Duodenal mucosa (tissue), 2 donors: Measurements from ENCODE around the gene SCFD1.

Experiments
- H3K27ac ChIP-seq: one replicate; pipeline ENCODE4 v1.7.0; 2013; ENCODE audit warnings: low read depth, low read length
- H3K27me3 ChIP-seq, 2 donors: one replicate each; pipeline ENCODE4 v1.7.0; 2013; ENCODE audit warnings: low read length in 2 of 2, control low read depth in 1 of 2; ENCODE audit not compliant: insufficient read depth in 2 of 2, control insufficient read depth in 1 of 2
- H3K36me3 ChIP-seq, 2 donors: one replicate each; pipeline ENCODE4 v1.7.0; 2013; ENCODE audit warnings: low read length in 2 of 2, control low read depth in 1 of 2; ENCODE audit not compliant: insufficient read depth in 2 of 2, control insufficient read depth in 1 of 2
- H3K4me1 ChIP-seq, 2 donors: one replicate each; pipeline ENCODE4 v1.7.0; 2013; ENCODE audit warnings: low read length in 2 of 2, control low read depth in 1 of 2; ENCODE audit not compliant: insufficient read depth in 2 of 2, control insufficient read depth in 1 of 2
- H3K4me3 ChIP-seq, 2 donors: one replicate each; pipeline ENCODE4 v1.7.0; 2013; ENCODE audit warnings: low read length in 2 of 2, low read depth in 1 of 2
- H3K9ac ChIP-seq, 2 donors: one replicate each; pipeline ENCODE4 v1.7.0; 2013; ENCODE audit warnings: low read length in 2 of 2, low read depth in 1 of 2
- H3K9me3 ChIP-seq, 2 donors: one replicate each; pipeline ENCODE4 v1.7.0; 2013; ENCODE audit warnings: low read length in 2 of 2, control low read depth in 1 of 2; ENCODE audit not compliant: control insufficient read depth in 1 of 2

The SCFD1 gene

GRCh38 chr14:30748343-30748742 lies 126.2 kb downstream of the SCFD1 start:
- H3K27me3 ChIP-seq = no peaks in the 10 kb centered on the region
- H3K4me1 ChIP-seq = no peaks in the 10 kb centered on the region
- no peaks in the 10 kb centered on the region for H3K9me3 ChIP-seq
- no peak overlapping the region for H3K4me3 ChIP-seq
- H3K9ac ChIP-seq = no peak overlapping the region
- H3K27ac ChIP-seq = no peak overlapping the region
- H3K36me3 ChIP-seq = no peaks in the 10 kb centered on the region

GRCh38 chr14:30751646-30752416 lies 129.7 kb downstream of the SCFD1 start:
- Histone ChIP-seq H3K9me3 (no peaks in the 10 kb centered on the region), H3K27me3 (no peaks in the 10 kb centered on the region), H3K36me3 (no peaks in the 10 kb centered on the region), H3K4me3 (no peak overlapping the region), H3K4me1 (no peaks in the 10 kb centered on the region), H3K27ac (no peak overlapping the region), H3K9ac (no peak overlapping the region)

- Histone ChIP-seq H3K9me3 (no peaks in the 10 kb centered on the region), H3K9ac (no peak overlapping the region), H3K27ac (no peak overlapping the region), H3K4me1 (no peaks in the 10 kb centered on the region), H3K27me3 (no peaks in the 10 kb centered on the region), H3K4me3 (no peak overlapping the region), H3K36me3 (no peaks in the 10 kb centered on the region)
Observed at GRCh38 chr14:30753452-30753851, 131.3 kb downstream of the SCFD1 start.

GRCh38 chr14:30754778-30755177 lies 132.7 kb downstream of the SCFD1 start:
- Histone ChIP-seq H3K27me3 (no peaks in the 10 kb centered on the region), H3K36me3 (no peaks in the 10 kb centered on the region), H3K27ac (no peak overlapping the region), H3K9ac (no peak overlapping the region), H3K9me3 (no peaks in the 10 kb centered on the region), H3K4me3 (no peak overlapping the region), H3K4me1 (no peaks in the 10 kb centered on the region)

- Histone ChIP-seq H3K27ac (no peak overlapping the region), H3K9ac (no peak overlapping the region), H3K9me3 (no peaks in the 10 kb centered on the region), H3K4me1 (no peaks in the 10 kb centered on the region), H3K4me3 (no peak overlapping the region), H3K36me3 (no peaks in the 10 kb centered on the region), H3K27me3 (no peaks in the 10 kb centered on the region)
Observed at GRCh38 chr14:30756594-30756993, 134.5 kb downstream of the SCFD1 start.

GRCh38 chr14:30757082-30757481 lies 135.0 kb downstream of the SCFD1 start:
- Histone ChIP-seq H3K4me3 (no peak overlapping the region), H3K9me3 (no peaks in the 10 kb centered on the region)

GRCh38 chr14:30759172-30760125 lies 137.3 kb downstream of the SCFD1 start:
- no peak overlapping the region for H3K4me3 ChIP-seq
- no peaks in the 10 kb centered on the region for H3K36me3 ChIP-seq
- H3K9me3 ChIP-seq = peaks cover 11 to 20% of the 10 kb centered on the region in 2 donors
- no peak overlapping the region for H3K27ac ChIP-seq
- H3K4me1 ChIP-seq = no peaks in the 10 kb centered on the region
- no peaks in the 10 kb centered on the region for H3K27me3 ChIP-seq
- H3K9ac ChIP-seq = no peak overlapping the region

More at GRCh38 chr14:30757082-30757481, 135.0 kb downstream of the SCFD1 start:
- no peaks in the 10 kb centered on the region for H3K4me1 ChIP-seq
- H3K27ac ChIP-seq = no peak overlapping the region
- H3K36me3 ChIP-seq = no peaks in the 10 kb centered on the region
- no peak overlapping the region for H3K9ac ChIP-seq
- no peaks in the 10 kb centered on the region for H3K27me3 ChIP-seq

- Histone ChIP-seq H3K27ac (no peak overlapping the region), H3K4me3 (no peak overlapping the region), H3K9ac (no peak overlapping the region), H3K27me3 (no peaks in the 10 kb centered on the region), H3K4me1 (no peaks in the 10 kb centered on the region), H3K9me3 (peaks cover 11 to 20% of the 10 kb centered on the region in 2 donors), H3K36me3 (no peaks in the 10 kb centered on the region)
Observed at GRCh38 chr14:30763891-30764290, 141.8 kb downstream of the SCFD1 start.

GRCh38 chr14:30767624-30768023 lies 145.5 kb downstream of the SCFD1 start:
- Histone ChIP-seq H3K27me3 (peaks cover 0 to 3% of the 10 kb centered on the region in 2 donors), H3K27ac (no peak overlapping the region), H3K9me3 (peaks cover 11 to 17% of the 10 kb centered on the region in 2 donors), H3K4me1 (no peaks in the 10 kb centered on the region), H3K36me3 (no peaks in the 10 kb centered on the region), H3K9ac (no peak overlapping the region), H3K4me3 (no peak overlapping the region)

- H3K27me3 ChIP-seq = peaks cover 0 to 3% of the 10 kb centered on the region in 2 donors
Observed at GRCh38 chr14:30768791-30769190, 146.7 kb downstream of the SCFD1 start.

More at GRCh38 chr14:30768791-30769190, 146.7 kb downstream of the SCFD1 start:
- Histone ChIP-seq H3K36me3 (no peaks in the 10 kb centered on the region), H3K9me3 (peaks cover 1 to 6% of the 10 kb centered on the region in 2 donors), H3K27ac (no peak overlapping the region), H3K4me1 (no peaks in the 10 kb centered on the region), H3K9ac (no peak overlapping the region), H3K4me3 (no peak overlapping the region)
